Ascending aorta (tissue), 2 donors: ENCODE data around the gene DUSP19. TPM values are rescaled to one million over a fixed set of nuclear protein-coding genes. Genes with fewer than 3 reads are reported as not detected.

Experiments
- DNase-seq, 2 donors: peaks; one replicate each; pipeline ENCODE4 v3.0.0-alpha.2; 2019; ENCODE audit warnings: low spot score in 2 of 2
- H3K27ac ChIP-seq, 2 donors: fragments of 200-600 bp; sonication (generic); one replicate each; pipeline ENCODE4 v1.5.1; 2016 to 2017; ENCODE audit warnings: mild to moderate bottlenecking in 1 of 2
- H3K27me3 ChIP-seq: fragments of 200-600 bp; sonication (generic); one replicate; pipeline ENCODE4 v1.5.1; 2017
- H3K36me3 ChIP-seq, 2 donors: fragments of 200-600 bp; sonication (generic); one replicate each; pipeline ENCODE4 v1.5.1; 2016
- H3K4me1 ChIP-seq, 2 donors: fragments of 200-600 bp; sonication (generic); one replicate each; pipeline ENCODE4 v1.5.1; 2016 to 2017; ENCODE audit warnings: mild to moderate bottlenecking in 1 of 2
- H3K4me3 ChIP-seq, 2 donors: fragments of 200-600 bp; sonication (generic); one replicate each; pipeline ENCODE4 v1.5.1; 2016 to 2017; ENCODE audit warnings: mild to moderate bottlenecking in 1 of 2
- H3K9me3 ChIP-seq, 2 donors: fragments of 200-600 bp; sonication (generic); one replicate each; pipeline ENCODE4 v1.5.1; 2016
- intact Hi-C: fragments of 100-400 bp; cut with DNase I; formaldehyde crosslinking; loops from one replicate; pipeline ENCODE4 v1.15.1; 2023
- total RNA-seq: library from RNA; depleted of rRNA; stranded (reverse); fragments of >200 nt; gene quantifications from one replicate; pipeline ENCODE4 v1.1.0, GENCODE V29; 2016
- TF ChIP-seq, protein P1 (sequence below), 3 experiments: fragments of 200-600 bp in 2 of 3; fragments of 450-650 bp in 1 of 3; sonication (generic) in 2 of 3; IDR thresholded peaks; one replicate each; pipeline ENCODE4 v1.5.1; 2016 to 2019; ENCODE audit warnings: antibody characterized with exemption in 3 of 3, mild to moderate bottlenecking in 1 of 3, moderate library complexity in 1 of 3

The DUSP19 gene
- total RNA-seq, 1 donor from 2014 or later = 1.3 TPM

DNA sequence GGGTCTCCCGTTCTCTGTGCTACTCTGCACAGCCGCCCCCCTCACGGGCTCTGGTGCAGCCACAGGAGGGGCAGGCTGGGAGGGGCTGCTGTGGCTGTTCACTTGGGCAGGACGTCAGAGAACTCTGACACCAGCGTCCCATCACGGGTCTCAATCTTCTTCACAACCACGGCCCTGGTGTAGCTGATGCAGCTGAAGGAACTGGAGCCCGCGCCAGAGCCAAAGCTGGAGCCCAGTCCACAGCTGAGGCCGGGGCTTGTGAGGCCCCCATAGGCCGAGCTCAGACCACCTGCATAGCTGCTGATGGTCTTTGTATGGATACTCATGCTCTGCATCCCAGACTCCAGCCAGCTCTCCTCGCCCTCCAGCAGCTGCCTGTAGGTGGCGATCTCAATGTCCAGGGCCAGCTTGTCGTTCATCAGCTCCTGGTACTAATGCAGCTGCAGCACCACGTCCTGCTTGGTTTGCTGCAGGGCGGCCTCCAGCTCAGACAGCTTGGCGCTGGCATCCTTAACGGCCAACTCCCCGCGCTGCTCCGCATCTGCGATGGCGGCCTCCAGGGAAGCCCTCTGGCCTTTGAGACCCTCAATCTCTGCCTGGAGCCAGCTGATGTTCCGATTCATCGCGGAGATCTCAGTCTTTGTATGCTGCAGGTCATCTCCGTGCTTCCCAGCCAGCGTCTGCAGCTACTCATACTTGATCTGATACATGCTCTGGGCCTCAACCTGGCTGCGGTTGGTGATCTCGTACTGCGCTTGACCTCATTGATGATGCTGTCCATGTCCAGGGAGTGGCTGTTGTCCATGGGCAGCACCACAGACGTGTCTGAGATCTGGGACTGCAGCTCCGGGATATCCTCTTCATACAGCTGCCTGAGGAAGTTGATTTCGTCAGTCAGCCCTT lies 7.4 kb upstream of the DUSP19 start:
- Histone ChIP-seq H3K4me3 (no peak overlapping the region), H3K27ac (no peak overlapping the region), H3K36me3 (no peaks in the 10 kb centered on the region), H3K27me3 (no peaks in the 10 kb centered on the region), H3K4me1 (no peaks in the 10 kb centered on the region), H3K9me3 (no peaks in the 10 kb centered on the region)
- TF ChIP-seq, protein P1, sequence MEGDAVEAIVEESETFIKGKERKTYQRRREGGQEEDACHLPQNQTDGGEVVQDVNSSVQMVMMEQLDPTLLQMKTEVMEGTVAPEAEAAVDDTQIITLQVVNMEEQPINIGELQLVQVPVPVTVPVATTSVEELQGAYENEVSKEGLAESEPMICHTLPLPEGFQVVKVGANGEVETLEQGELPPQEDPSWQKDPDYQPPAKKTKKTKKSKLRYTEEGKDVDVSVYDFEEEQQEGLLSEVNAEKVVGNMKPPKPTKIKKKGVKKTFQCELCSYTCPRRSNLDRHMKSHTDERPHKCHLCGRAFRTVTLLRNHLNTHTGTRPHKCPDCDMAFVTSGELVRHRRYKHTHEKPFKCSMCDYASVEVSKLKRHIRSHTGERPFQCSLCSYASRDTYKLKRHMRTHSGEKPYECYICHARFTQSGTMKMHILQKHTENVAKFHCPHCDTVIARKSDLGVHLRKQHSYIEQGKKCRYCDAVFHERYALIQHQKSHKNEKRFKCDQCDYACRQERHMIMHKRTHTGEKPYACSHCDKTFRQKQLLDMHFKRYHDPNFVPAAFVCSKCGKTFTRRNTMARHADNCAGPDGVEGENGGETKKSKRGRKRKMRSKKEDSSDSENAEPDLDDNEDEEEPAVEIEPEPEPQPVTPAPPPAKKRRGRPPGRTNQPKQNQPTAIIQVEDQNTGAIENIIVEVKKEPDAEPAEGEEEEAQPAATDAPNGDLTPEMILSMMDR (IDR thresholded peaks at IDR 0.05) = peak in 1 of 3 experiments; percentile 44
- DNase-seq = no peak
- intact Hi-C loops = no loop called here

DNA sequence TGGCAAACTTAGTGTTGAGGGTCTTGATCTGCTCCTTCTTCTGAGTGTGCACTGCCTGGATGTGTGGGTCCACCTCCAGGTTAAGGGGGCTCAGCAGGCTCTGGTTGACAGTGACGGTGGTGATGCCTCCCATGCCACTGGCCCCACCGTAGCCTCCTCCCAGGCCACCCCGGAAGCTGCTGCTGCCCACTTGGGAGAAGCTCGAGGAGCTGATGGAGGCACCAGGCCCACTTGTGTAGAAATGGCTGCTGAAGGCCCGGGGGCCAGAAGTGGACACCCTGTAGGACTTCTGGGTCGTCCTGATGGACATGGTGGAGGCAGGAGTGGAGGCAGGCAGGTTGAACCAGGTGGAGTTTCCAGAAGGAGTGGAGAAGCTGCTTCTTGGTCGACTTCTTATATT lies 6.4 kb upstream of the DUSP19 start:
- Histone ChIP-seq H3K27ac (no peak overlapping the region), H3K4me3 (no peak overlapping the region), H3K27me3 (no peaks in the 10 kb centered on the region), H3K4me1 (no peaks in the 10 kb centered on the region), H3K36me3 (no peaks in the 10 kb centered on the region), H3K9me3 (no peaks in the 10 kb centered on the region)
- DNase-seq = no peak
- intact Hi-C loops = no loop called here
- TF ChIP-seq, protein P1 (IDR thresholded peaks at IDR 0.05) = no peak

DNA sequence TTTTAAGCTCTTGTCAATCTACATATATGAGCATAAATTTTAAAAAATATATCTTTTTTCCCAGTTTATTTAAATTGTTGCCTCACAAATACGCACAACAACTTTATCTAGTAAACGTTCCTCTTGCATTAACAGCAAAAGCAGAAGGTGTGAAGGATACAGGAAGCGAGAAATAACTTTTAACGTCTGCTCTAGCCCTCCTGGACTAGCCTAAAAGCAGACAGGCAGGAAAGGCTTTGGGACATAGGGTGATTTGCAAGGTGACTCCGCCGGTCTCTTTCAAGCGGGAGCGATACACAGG lies 434 bp upstream of the DUSP19 start:
- no peak for DNase-seq
- Histone ChIP-seq H3K36me3 (no peaks in the 10 kb centered on the region), H3K4me3 (peak overlapping the region; percentile 76 to 77), H3K9me3 (no peaks in the 10 kb centered on the region), H3K4me1 (peaks cover 0 to 18% of the 10 kb centered on the region in 2 donors), H3K27me3 (no peaks in the 10 kb centered on the region), H3K27ac (peak overlapping the region; percentile 89 to 91)
- TF ChIP-seq, protein P1 (IDR thresholded peaks at IDR 0.05) = no peak
- intact Hi-C loops = loop anchor here (1.0 to 2.0 kb wide), 2 partner anchors 15 to 46 kb away; partner anchors contain the start of gene NUP35

DNA sequence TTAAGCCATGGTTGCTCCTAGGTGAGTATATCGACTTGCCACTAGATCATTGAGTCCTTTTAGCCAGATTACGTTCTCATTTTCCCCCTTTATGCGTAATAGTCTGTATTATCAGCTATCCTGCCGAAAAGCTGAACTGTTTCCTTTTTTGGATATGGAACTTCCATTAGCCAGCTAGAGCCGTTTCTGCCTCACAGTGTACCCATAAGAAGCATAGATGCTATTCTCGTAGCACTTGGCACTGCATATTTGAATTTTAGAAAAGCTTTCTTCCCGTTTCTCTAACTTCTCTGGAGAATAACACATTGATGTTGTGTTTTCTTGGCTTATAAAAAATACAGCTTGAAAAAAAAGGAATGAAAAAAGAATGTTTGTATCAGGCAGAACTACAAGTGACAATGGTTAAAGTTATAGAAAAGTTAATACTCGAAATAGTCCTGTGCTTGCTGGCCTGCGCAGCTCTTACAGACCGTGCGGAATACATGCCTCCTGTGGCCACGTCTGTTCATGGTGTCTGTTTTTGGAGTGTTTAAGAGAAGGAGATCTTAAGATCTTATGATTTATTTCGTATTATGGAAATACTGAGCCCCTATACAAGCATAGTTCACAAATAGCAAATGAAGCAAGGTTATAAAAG lies 710 bp downstream of the DUSP19 start:
- Histone ChIP-seq H3K27me3 (no peaks in the 10 kb centered on the region), H3K4me1 (peaks cover 0 to 18% of the 10 kb centered on the region in 2 donors), H3K9me3 (no peaks in the 10 kb centered on the region), H3K4me3 (peak overlapping the region; percentile 76 to 77), H3K27ac (peak overlapping the region; percentile 89 to 91), H3K36me3 (no peaks in the 10 kb centered on the region)
- intact Hi-C loops = loop anchor here (2.0 kb wide), 1 partner anchor 16 kb away; no protein-coding TSS in a partner anchor
- TF ChIP-seq, protein P1 (IDR thresholded peaks at IDR 0.05) = no peak
- DNase-seq = no peak

DNA sequence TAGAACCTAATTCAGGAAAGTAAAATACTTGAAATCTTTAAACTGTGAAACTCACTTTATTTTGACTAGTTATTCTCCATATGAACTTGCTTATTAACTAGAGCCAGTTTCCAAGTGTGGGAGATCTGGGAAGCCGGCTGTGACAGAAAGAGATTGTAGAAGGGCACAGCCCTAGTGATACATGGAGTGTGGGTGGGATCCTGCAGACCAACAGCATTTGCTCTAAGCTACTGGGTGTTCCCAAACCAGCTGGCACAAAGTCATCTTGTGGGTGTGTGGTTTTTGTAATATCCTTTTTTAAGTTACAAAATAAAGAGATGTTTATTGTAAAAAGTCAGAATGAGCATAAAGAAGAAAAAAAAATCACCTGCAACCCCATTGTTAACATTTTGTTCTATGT lies 3.4 kb downstream of the DUSP19 start:
- TF ChIP-seq, protein P1 (IDR thresholded peaks at IDR 0.05) = no peak
- no peaks in the 10 kb centered on the region for H3K36me3 ChIP-seq
- no peaks in the 10 kb centered on the region for H3K27me3 ChIP-seq
- no peaks in the 10 kb centered on the region for H3K9me3 ChIP-seq
- H3K4me1 ChIP-seq = peaks cover 0 to 18% of the 10 kb centered on the region in 2 donors
- DNase-seq = no peak
- intact Hi-C loops = loop anchor here (5.0 kb wide), 1 partner anchor 365 kb away; the partner anchor contains the start of gene DNAJC10
- no peak overlapping the region for H3K4me3 ChIP-seq
- H3K27ac ChIP-seq = peak overlapping the region in 1 of 2 donors; percentile 27
